Fibroblast of lung (primary cell): ENCODE results near the gene HMX1. TPM values are rescaled to one million over a fixed set of nuclear protein-coding genes. Genes with fewer than 3 reads are reported as not detected.

Experiments
- DNase-seq, 2 donors: peaks; one replicate each; pipeline versions ENCODE4 v3.0.0 to v3.0.0-alpha.2; 2010; ENCODE audit warnings: low read depth in 2 of 2
- H2AFZ ChIP-seq: 2 replicates; pipeline ENCODE4 v1.5.1; 2012; ENCODE audit warnings: low read length, control low read depth, inconsistent platforms
- H3K27ac ChIP-seq: 2 replicates; pipeline ENCODE4 v1.5.1; 2011; ENCODE audit warnings: low read length, control low read depth; ENCODE audit not compliant: insufficient read depth
- H3K27me3 ChIP-seq: 2 replicates; pipeline ENCODE4 v1.5.1; 2011; ENCODE audit warnings: mild to moderate bottlenecking, low read length; ENCODE audit not compliant: control insufficient read depth, insufficient read depth
- H3K36me3 ChIP-seq: 2 replicates; pipeline ENCODE4 v1.5.1; 2011; ENCODE audit warnings: low read length; ENCODE audit not compliant: control insufficient read depth, insufficient read depth
- H3K4me1 ChIP-seq: 2 replicates; pipeline ENCODE4 v1.5.1; 2011; ENCODE audit warnings: low read length; ENCODE audit not compliant: control insufficient read depth, insufficient read depth; ENCODE audit errors: extremely low read depth
- H3K4me2 ChIP-seq: 2 replicates; pipeline ENCODE4 v1.5.1; 2011; ENCODE audit warnings: low read length, control low read depth; ENCODE audit not compliant: insufficient read depth; ENCODE audit errors: extremely low read depth
- H3K4me3 ChIP-seq, 4 experiments: fragments of 200-600 bp in 1 of 4; sonication (generic) in 1 of 4; replicated peaks in 1 of 4; 2 replicates each; pipeline ENCODE4 v1.5.1; 2011 to 2016; ENCODE audit warnings: low read length in 4 of 4, low read depth in 3 of 4, mild to moderate bottlenecking in 3 of 4, control low read depth in 2 of 4, inconsistent platforms in 1 of 4, mixed read lengths in 1 of 4; ENCODE audit not compliant: insufficient read depth in 1 of 4; ENCODE audit errors: control extremely low read depth in 1 of 4
- H3K79me2 ChIP-seq: 2 replicates; pipeline ENCODE4 v1.5.1; 2012; ENCODE audit warnings: mild to moderate bottlenecking, low read length, inconsistent platforms; ENCODE audit not compliant: control insufficient read depth, insufficient read depth
- H3K9ac ChIP-seq: 2 replicates; pipeline ENCODE4 v1.5.1; 2011; ENCODE audit warnings: mild to moderate bottlenecking, low read length, control low read depth; ENCODE audit not compliant: insufficient read depth
- H3K9me3 ChIP-seq: 2 replicates; pipeline ENCODE4 v1.5.1; 2012; ENCODE audit warnings: low read depth, low read length; ENCODE audit not compliant: control insufficient read depth, insufficient read depth
- H4K20me1 ChIP-seq: 2 replicates; pipeline ENCODE4 v1.5.1; 2011; ENCODE audit warnings: low read length; ENCODE audit not compliant: control insufficient read depth, insufficient read depth; ENCODE audit errors: extremely low read depth
- EZH2 ChIP-seq: IDR thresholded peaks from 2 replicates; pipeline ENCODE4 v1.5.1; 2012; ENCODE audit warnings: low read length, control low read depth, mild to moderate bottlenecking; ENCODE audit errors: missing control alignments
- polyA plus RNA-seq, 2 donors: library from polyadenylated mRNA; depleted of rRNA in 1 of 2; stranded (reverse) in 1 of 2; unstranded in 1 of 2; fragments of >200 nt; gene quantifications; 2 replicates each; pipeline ENCODE4 v1.2.1, GENCODE V29; 2011 to 2012; ENCODE audit warnings: missing spikeins in 1 of 2
- total RNA-seq: library from RNA; depleted of rRNA; stranded (reverse); fragments of >200 nt; gene quantifications from 2 replicates; pipeline ENCODE4 v1.2.1, GENCODE V29; 2014
- TF ChIP-seq, protein P1 (sequence below), 2 donors: IDR thresholded peaks in 1 of 2; conservative IDR thresholded peaks in 1 of 2; 1 replicate in 1 of 2; 2 replicates in 1 of 2; pipeline ENCODE4 v1.5.1; 2011 to 2012; ENCODE audit warnings: low read length in 2 of 2, control low read depth in 1 of 2, inconsistent platforms in 1 of 2, low read depth in 1 of 2, mild to moderate bottlenecking in 1 of 2

The HMX1 gene
- total and polyA plus RNA-seq, 2 donors (not counting 1 experiment from before 2014, with no cell fraction given): not detected

DNA sequence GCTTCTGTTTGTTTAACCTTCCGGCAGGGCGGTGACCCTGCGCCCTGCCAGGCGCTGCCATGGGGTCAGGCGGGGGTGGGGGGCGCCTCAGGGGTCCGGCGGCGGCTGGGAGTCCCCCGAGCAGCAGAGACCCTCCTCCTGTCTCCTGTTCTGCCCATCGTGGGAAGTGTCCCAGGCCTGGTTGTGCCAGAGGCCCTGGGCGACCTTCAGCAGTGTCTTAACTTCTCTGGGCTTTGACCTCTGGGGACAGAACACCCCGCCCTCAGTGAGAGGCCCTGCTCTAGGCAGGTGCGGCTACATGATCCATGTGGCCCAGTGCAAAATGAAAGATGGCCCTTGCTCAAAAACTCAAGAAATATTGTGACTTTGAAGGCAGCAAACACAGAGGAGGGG, 22.8 kb upstream of the HMX1 start:
- no peak overlapping the region for H3K4me3 ChIP-seq
- no peaks in the 10 kb centered on the region for H3K9me3 ChIP-seq
- no peak overlapping the region for H3K27ac ChIP-seq
- H3K27me3 ChIP-seq: peaks cover 13% of the 10 kb centered on the region
- H3K4me2 ChIP-seq: no peak overlapping the region
- H4K20me1 ChIP-seq: no peaks in the 10 kb centered on the region
- H2AFZ ChIP-seq: no peak overlapping the region
- H3K4me1 ChIP-seq: no peaks in the 10 kb centered on the region
- DNase-seq: no peak
- no peaks in the 10 kb centered on the region for H3K79me2 ChIP-seq
- no peak for TF ChIP-seq EZH2
- TF ChIP-seq, protein P1, sequence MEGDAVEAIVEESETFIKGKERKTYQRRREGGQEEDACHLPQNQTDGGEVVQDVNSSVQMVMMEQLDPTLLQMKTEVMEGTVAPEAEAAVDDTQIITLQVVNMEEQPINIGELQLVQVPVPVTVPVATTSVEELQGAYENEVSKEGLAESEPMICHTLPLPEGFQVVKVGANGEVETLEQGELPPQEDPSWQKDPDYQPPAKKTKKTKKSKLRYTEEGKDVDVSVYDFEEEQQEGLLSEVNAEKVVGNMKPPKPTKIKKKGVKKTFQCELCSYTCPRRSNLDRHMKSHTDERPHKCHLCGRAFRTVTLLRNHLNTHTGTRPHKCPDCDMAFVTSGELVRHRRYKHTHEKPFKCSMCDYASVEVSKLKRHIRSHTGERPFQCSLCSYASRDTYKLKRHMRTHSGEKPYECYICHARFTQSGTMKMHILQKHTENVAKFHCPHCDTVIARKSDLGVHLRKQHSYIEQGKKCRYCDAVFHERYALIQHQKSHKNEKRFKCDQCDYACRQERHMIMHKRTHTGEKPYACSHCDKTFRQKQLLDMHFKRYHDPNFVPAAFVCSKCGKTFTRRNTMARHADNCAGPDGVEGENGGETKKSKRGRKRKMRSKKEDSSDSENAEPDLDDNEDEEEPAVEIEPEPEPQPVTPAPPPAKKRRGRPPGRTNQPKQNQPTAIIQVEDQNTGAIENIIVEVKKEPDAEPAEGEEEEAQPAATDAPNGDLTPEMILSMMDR (conservative IDR thresholded peaks at IDR 0.05 in 1 of 2, IDR thresholded peaks at IDR 0.05 in 1 of 2; ENCODE audit: low read depth in 1 of 2, low read length in 2 of 2): no peak
- no peak overlapping the region for H3K9ac ChIP-seq
- no peaks in the 10 kb centered on the region for H3K36me3 ChIP-seq

DNA sequence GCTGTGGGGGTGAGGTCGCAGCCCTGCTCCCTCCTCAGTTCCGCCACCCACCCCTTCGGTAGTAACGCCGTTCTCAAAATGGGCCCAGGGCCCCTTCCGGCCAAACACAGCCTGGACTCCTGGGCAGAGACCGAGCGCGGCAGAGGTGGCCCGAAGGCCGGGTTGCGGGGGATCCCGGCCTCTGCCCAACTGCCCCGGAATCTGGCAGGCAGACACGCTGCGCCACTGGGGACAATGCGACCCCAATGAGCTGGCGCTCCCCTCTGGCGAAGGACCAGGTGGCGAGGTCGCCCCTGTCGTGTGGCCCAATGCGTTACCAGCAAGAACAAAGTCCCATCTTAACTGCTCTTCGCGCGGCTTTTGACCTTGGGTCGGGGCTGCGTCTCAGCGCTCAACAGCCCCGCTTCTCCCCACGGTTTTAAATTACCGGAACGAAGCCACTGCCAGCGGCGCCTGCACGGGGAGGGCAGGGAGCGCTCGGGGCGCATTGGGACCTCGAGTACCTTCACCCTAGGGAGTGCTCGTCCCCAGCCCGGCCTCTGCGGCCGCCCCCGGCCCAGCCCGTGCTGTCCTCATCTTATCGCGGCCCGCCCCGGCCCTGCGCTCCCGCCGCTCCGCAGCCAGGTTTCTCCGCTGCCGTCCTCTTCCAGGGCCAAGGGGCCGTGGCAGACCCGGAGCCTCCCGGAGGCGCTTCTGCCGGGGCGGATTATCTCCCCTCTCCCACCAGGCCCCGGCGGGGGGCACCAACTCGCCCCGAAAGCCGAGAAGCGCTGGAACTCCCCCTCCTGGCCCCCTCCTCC, 22.2 kb upstream of the HMX1 start:
- Histone ChIP-seq H3K27me3 (peaks cover 13% of the 10 kb centered on the region), H3K9ac (no peak overlapping the region), H3K79me2 (no peaks in the 10 kb centered on the region), H3K4me2 (no peak overlapping the region), H3K36me3 (no peaks in the 10 kb centered on the region), H4K20me1 (no peaks in the 10 kb centered on the region), H3K9me3 (no peaks in the 10 kb centered on the region), H3K27ac (no peak overlapping the region), H2AFZ (no peak overlapping the region), H3K4me1 (no peaks in the 10 kb centered on the region), H3K4me3 (no peak overlapping the region)
- TF ChIP-seq EZH2: peak; percentile 73
- TF ChIP-seq, protein P1 (conservative IDR thresholded peaks at IDR 0.05 in 1 of 2, IDR thresholded peaks at IDR 0.05 in 1 of 2; ENCODE audit: low read depth in 1 of 2, low read length in 2 of 2): no peak
- no peak for DNase-seq

DNA sequence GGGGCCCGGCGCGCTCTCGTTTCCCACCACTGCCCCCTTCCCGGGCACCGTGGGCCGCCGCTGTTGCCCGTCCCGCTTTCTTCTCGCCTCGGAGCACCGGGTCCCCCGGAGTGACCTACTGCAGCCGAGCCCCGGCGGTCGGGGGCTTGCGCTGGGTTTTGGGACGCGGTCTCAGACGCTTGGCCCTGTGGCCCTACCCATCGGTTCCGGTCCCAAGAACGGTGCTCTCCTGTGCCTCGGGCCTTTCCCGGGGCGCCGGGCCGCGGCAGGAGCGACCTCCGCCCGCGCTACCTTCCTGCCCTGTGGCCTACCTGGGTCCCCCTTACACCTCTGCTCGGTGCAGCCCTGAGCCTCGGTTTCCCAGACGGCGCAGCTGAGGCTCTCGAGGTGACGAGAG, 21.6 kb upstream of the HMX1 start:
- H3K9ac ChIP-seq: no peak overlapping the region
- no peak for TF ChIP-seq EZH2
- TF ChIP-seq, protein P1 (conservative IDR thresholded peaks at IDR 0.05 in 1 of 2, IDR thresholded peaks at IDR 0.05 in 1 of 2; ENCODE audit: low read depth in 1 of 2, low read length in 2 of 2): no peak
- H4K20me1 ChIP-seq: no peaks in the 10 kb centered on the region
- H3K27ac ChIP-seq: no peak overlapping the region
- no peaks in the 10 kb centered on the region for H3K9me3 ChIP-seq
- no peak overlapping the region for H2AFZ ChIP-seq
- no peaks in the 10 kb centered on the region for H3K79me2 ChIP-seq
- H3K36me3 ChIP-seq: no peaks in the 10 kb centered on the region
- H3K4me2 ChIP-seq: no peak overlapping the region
- H3K4me1 ChIP-seq: no peaks in the 10 kb centered on the region
- H3K4me3 ChIP-seq: no peak overlapping the region
- peaks cover 13% of the 10 kb centered on the region for H3K27me3 ChIP-seq
- DNase-seq: no peak
